GM18909 (cell line): ENCODE results near the gene CAPG.

ENCODE experiments used
- ATAC-seq: cut with Tn5 transposase; IDR thresholded peaks from one replicate; pipeline ENCODE4 v1.9.1; 2021; ENCODE audit warnings: mild to moderate bottlenecking; ENCODE audit not compliant: unreplicated experiment, poor library complexity

The CAPG gene, protein sequence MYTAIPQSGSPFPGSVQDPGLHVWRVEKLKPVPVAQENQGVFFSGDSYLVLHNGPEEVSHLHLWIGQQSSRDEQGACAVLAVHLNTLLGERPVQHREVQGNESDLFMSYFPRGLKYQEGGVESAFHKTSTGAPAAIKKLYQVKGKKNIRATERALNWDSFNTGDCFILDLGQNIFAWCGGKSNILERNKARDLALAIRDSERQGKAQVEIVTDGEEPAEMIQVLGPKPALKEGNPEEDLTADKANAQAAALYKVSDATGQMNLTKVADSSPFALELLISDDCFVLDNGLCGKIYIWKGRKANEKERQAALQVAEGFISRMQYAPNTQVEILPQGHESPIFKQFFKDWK

DNA sequence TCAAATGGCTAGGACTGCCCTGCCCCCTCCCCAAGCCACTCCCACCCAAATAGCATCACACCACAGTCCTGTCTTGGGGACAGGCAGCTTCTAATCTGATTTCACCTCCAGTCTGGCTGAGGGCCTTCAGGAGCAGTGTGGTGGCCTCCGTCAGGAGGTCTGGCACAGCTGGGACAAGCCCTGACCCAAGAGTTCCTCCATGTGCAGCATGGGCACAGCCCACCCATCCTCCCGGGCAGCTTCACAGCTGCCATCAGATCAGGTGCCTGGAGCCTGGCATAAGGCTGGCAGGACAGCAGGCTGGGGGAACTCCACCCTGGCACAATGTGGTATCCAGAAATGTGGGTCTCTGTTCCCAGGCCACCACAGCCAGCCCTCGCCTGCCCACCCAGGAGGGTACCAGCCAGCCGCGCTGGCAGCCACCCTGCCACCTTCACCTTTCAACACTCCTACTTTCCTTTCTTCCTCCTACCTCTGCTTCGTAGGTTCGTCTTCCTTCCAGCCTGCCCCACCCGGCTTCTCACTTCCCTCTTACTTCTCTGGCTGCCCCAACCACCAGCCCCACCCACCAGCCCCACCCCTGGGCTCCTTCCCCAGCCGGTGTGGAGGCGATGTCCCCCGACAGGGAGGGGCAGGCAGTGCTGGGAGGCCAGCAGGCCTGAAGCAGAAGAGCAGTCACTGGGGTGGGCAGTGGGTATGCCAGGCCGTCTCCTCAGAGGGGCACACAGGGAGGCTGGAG lies at the start of gene CAPG:
Gene CAPG (minus strand): TSS at position 522 of the 739 bp plus-strand sequence. CDS start 8,221 bp downstream, outside the sequence.
- ATAC-seq = peak; percentile 59

DNA sequence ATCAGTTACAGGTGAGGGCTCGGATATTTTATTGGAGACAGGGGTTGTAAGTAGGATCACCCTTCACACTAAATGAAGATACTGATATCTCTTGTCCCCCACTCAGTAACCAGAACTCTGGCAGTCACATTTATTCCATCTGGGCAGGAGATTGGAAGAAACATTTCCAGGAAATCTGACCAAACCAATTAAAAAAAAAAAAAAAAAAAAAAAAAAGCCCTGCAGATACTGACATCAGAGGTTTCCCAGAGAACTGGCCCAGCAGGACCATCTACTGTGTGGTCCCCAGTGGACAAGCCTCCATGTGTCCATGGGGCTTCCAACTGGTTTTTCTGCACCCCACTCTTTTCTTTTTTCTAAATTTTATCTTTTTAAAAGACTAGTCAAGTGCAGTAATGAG lies 49.6 kb upstream of the CAPG start:
- no peak for ATAC-seq

DNA sequence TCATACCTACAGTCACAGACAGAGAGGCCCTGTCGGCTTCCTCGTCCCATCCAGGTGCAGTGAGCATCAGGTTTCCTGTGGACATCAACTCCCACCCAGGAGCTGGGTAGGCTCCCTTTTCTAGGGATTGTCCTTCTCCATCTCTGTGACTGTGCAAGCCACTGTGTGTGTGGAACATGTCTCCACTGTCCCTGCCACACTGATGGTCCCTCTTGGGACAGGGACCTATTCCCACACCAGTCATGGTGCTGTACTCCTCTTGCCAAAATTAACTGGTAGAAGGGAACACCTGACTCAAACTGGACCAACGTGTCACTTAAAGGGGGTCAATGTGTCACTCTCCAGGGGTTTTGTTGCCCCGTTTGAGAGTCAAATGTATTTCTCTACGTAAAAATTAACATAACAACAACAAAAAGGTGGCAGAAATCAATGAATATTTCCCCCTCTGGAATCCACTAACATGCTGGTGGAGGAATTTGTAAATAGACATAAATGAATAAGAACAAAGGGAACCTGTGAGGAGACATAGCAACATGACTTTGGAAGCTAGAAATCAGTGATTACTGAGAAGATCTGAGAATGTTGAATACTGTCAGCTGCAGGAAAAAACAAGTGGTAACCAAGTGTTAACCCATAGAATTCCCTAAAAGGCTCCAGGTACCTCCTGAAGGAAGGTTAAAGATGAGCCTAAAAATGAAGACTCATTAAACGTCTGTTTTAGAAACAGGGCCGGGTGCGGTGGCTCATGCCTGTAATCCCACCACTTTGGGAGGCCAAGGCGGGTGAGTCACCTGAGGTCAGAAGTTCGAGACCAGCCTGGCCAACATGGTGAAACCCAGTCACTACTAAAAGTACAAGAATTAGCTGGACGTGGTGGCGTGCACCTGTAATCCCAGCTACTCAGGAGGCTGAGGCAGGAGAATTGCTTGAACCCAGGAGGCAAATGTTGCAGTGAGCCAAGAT lies 48.7 kb upstream of the CAPG start:
- ATAC-seq = no peak

DNA sequence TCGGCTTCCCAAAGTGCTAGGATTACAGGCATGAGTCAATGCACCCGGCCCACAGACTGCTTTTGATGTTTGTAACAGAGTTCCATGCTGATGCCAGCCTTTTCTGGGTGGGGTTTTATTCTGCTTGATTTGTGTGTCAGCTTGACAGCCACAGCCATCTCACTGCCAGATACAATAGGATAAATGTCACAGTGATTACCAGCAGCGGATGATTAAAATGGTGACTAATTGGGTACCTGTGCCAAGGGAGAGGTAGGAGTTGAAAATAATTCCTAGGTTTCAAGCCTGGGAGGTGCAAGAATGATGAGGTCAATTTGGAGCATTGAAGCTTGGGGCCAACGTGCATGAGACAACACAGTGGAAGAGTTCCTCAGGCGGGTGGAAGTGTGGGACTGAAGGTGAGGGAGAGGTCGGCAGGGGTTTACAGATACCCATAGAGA lies 47.7 kb upstream of the CAPG start:
- ATAC-seq = no peak

DNA sequence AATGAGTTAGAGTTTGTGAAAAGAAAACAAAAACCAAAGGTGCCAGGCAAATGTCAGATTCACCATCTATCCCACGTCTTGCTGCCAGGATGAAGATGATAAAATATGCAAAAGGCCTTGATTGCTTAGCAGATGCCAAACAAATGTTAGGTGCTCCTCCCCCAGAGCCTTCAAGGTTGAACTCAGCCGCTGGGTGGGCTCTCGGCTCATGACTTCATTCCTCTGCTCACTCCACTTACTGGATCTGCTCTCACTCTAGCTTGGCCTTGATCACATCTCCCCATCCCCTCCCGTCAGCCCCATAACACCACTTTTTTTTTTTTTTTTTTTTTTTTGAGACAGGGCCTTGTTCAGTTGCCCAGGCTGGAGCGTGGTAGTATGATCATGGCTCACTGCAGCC lies 46.9 kb upstream of the CAPG start:
- no peak for ATAC-seq

DNA sequence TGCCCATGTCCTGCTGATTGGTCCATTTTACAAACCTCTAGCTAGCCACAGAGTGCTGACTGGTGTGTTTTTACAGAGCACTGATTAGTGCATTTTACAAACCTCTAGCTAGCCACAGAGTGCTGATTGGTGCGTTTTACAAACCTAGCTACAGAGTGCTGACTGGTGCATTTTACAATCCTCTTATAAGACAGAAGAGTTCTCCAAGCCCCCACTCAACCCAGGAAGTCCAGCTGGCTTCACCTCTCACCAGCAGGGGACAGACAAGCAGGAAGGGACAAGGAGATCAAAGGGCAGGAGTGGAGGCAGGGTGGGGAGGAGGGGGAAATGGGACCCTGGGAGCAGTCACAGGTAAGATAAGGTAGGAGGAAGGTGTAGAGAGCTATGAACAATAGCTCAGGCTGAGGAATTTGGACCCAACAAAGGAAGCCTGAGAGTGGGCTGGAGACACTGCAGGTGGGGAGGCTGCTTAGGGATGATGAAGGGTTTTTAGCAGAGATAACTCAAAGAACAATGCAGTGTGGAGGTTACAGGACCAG lies 45.5 kb upstream of the CAPG start:
- ATAC-seq = no peak

DNA sequence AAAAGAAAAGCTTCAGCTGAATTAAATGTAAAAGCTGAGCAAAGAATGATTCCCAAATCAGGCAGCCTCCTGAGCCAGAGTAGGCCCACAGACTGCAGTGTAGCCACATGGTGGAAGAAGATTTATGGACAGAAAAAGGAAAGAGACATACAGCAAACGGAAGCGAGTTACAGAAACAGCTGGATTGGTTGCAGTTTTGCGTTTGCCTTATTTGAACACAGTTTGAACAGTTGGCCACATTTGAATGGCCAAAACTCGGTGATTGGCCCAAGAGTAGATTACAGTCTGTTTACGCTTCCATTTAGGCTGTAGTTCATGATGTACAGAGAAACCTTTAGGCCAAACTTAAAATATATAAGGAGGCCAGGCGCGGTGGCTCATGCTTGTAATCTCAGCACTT lies 43.4 kb upstream of the CAPG start:
- ATAC-seq = no peak

DNA sequence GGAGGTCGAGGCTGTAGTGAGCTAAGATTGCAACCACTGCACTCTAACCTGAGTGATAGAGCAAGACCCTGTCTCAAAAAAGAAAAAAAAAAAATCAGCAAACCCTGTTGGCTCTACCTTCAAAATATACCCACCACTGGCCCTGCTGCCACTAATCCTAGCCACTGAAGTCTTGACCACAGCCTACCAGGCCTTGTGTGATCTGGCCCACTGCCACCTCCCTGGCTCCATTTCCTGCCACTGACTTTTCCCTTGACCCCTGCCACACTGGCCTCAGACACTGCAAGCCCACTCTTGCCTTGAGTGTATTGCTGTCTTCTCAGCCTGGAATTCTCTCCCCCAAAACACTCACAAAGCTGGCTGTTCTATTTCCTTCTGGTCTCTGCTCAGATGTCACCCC lies 42.1 kb upstream of the CAPG start:
- ATAC-seq = no peak

DNA sequence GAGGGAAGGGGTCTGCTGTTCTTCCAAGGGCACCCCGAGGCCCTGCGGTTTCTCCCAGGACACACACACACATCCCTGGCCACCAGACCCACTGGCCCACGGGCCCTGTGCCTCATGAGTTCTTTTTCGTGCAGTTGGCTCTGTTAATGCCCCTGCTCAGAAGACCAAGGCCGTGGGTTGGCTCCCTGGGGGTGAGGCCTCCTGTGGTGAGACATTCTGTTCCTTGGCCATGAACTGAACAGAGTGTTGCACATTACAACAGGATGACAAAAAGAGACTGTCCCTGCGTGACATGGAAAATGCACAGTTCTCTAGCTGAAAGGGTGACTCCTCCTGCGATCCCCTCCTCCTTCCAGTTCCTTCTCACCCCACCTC lies 39.0 kb upstream of the CAPG start:
- ATAC-seq = no peak

DNA sequence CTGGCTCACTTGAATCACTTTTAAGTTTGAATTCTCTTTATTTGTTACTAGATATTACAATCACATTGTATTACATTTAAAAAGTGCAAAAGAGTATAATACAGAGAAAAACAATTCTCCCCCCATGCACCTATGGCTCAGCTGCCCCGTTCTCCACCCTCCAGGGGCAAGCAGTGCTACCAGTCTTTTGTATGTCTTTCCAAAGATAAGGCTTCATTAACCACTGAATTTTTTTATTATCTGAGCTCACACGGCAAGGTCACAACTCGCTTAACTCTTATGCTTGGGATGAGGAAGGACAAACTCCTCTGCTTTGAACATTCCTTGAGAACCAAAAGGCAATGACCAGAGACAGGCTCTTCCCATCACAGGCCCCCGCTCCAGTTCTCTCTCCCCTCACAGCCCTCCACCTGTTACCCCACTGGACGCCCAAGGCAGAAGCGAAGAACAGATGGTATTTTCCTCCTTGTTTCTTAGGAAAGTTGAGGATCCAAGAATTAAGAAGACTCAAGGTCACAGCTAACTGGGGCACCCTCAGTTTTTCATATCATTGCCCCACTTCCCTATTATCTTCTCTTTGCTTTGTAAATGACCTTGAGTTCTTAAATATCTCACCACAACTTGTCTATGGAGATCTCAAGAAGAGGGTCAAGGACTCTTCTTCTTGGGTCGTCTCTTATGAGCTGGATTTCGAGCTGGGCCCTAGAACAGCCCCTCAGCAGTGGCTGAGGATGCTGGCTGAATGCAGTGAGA lies 38.5 kb upstream of the CAPG start:
- ATAC-seq = no peak

DNA sequence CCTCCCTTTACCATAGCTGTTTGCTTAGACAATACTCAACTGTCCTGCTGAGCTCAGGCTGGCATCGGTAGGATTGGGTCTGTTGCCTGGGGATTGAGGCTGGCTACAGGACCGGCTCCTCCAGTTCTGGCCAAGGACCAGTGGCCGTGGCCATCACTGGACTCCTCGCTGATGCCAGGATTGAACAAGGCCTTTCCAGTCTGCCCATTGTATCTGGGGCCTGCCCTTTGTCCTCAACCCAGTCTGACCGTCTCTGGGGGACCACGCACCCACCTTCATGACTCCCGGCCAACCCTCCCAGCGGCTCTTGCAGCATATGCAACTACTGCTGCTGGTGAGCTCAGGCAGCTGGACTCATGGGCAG lies 37.0 kb upstream of the CAPG start:
- no peak for ATAC-seq

DNA sequence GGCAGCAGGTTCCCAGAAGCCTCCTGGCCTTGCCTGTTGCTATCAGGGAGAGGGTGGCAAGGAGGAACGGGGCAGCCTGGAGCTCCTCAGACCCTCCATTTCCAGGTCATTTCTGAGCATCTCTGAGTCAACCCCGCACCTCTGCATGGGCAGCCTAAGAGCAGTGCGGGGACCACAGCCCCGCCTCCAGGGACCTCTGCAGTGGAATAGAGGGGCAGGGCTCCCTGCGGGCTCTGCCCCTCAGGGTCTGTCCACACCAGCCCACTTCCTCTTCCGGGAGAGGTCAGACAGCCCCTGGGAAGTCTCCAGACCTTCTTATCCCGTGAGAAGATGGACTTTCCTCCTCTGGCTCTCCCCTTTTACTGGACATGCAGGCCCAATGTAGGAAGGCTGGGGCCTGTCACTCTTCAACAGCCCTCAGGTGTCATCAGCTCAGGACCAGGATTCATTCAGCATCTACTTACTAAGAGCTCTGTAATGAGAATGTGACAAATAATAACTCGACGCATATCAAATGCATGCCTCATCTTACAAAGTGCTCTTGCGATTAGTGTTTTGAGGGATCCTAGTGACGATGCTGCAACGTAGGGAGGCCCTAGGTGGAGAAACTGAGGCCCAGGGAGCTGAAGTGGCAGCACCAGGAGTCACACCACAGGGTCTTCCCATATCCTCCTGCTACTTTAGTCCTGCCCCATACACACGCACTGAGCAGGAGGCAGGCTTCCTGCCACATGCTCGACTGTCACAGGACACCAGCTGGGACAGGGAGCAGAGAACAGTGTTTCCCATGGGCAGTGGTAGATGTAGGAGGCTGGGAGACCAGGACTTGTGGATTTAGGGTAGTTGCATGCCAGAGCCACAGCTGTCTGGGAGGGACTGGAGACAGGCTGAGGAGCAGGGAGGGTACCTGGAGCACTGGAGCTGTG lies 36.4 kb upstream of the CAPG start:
- no peak for ATAC-seq

DNA sequence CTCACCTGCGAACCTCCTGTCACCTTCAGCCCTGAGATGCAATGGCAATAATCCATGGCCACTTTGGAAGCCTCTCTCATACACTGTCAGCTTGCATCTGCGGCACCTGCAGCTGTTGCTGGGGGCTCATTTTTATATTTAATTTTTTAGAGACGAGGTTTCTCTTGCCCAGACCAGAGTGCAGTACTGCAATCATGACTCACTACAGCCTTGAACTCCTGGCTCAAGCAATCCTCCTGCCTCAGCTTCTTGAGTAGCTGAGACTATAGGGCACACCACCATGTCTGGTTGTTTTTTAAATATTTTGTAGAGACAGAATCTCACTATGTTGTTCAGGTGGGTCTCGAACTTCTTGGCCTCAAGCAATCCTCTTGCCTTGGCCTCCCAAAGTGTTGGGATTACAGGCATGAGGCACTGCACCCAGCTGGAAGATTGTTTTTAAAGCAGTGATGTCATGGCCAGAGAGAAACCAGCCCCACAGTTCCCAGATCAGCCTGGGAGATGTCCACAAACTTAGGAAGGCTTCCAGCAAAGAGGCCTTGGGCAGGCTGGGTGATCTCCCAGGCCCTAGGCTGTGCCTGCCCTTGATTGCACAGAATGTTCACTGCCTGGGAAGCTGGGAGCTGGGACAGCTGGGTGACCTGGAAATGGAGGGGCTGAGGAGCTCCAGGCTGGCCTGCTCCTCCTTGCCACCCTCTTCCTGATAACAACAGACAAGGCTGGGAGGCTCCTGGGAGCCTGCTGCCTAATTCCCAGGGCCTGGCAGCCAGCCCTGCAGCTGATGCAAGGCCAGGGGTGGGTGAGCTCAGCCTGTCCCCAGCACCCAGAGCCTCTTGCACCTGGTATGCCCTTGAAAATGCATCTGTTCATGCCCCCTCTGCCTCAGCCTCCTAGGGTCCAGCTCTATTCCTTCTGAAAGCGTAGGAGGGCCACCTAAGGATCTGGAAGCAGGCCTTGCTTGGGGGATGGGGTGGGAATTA lies 35.4 kb upstream of the CAPG start:
- ATAC-seq = no peak

DNA sequence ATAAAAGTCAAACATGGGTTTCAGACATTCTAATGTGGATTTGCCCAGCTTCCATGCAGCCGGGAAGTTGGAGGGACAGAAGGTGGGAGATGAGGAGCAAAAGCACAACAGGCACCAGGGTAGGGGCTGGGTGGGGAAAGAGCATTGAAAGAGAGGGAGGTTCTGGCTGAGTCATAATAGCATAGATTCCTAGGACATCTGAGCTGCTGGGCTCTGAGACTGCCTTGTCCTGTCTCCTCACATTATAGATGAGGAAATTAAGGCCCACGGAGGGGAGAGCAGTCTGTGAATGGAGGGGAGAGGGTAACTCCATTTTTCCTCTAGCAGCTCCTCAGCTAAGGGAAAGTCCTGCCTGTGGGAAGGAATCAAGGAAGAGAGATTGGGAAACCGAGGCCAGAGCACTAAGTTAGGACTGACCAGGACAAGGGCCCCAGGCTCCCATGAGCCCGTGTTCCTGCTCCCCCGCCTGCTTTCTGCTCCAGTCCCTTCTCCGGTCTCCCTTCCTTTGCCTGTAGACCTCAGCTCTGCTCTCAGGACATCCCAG lies 34.5 kb upstream of the CAPG start:
- ATAC-seq = no peak

DNA sequence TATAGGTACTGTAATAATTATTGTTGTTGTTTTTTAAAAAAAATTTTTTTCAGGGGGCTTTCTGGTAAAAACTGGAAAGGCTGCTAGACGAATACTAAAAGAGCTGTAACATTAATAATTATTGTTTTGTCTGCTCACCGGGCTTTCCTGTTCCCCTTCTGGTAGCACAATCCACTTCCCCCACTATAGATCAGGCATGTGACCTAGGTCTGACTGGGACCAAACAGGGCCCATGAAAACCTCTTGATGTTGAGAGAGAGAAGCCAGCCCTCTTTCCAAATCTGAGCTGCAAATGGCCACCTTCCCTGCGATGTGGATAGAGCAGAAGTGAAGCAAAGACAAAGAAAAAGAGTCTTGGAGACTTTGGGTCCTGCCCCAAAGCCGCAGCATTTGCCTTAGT lies 31.7 kb upstream of the CAPG start:
- ATAC-seq = no peak

DNA sequence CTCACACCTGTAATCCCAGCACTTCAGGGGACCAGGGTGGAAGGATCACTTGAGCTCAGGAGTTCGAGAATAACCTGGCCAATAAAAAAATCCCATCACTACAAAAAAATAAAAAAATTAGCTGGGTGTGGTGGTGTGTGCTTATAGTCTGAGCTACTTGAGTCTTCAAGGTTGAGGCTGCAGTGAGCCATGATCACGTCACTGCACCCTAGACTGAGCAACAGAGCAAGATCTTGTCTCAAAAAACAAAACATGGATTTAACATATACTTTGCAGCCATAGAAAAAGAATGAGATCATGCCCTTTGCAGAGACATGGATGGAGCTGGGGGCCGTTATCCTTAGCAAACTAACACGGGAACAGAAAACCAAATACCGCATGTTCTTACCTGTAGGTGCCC lies 30.6 kb upstream of the CAPG start:
- no peak for ATAC-seq

DNA sequence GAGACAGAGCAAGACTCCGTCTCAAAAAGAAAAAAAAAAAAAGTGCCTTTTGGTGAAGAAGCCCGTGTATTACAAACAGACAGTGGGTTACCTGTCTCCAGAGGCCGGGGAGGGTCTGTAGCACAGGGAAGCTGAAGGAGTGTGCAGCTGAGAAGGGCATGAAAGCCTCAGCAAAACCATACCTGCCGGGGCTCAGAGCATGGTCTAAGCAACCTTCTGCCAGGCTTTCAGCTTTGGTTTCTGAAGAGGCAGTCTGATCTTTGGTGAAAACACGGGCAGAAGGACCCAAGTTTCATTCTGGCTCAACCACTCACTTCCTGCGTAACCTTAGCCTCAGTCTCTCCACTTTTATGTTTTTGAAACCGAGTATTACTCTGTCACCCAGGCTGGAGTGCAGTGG lies 29.8 kb upstream of the CAPG start:
- no peak for ATAC-seq
